Ectodermal cell (in vitro differentiated cells): ENCODE measurements around the gene CCDC175.

Source experiments
- H3K27ac ChIP-seq: 2 replicates; pipeline ENCODE4 v1.7.0; 2013; ENCODE audit warnings: mild to moderate bottlenecking, low read depth, low read length; ENCODE audit not compliant: insufficient read depth, poor library complexity, severe bottlenecking
- H3K27me3 ChIP-seq: 2 replicates; pipeline ENCODE4 v1.7.0; 2013; ENCODE audit warnings: mild to moderate bottlenecking, low read length; ENCODE audit not compliant: insufficient read depth, control insufficient read depth, poor library complexity, severe bottlenecking
- H3K36me3 ChIP-seq: one replicate; pipeline ENCODE4 v1.7.0; 2013; ENCODE audit warnings: low read length; ENCODE audit not compliant: control insufficient read depth, insufficient read depth
- H3K4me1 ChIP-seq: one replicate; pipeline ENCODE4 v1.7.0; 2013; ENCODE audit warnings: low read length; ENCODE audit not compliant: control insufficient read depth, insufficient read depth
- H3K4me3 ChIP-seq: 2 replicates; pipeline ENCODE4 v1.7.0; 2013; ENCODE audit warnings: low read depth, low read length, control low read depth; ENCODE audit not compliant: insufficient read depth
- H3K9me3 ChIP-seq: 2 replicates; pipeline ENCODE4 v1.7.0; 2013; ENCODE audit warnings: mild to moderate bottlenecking, low read length, moderate library complexity; ENCODE audit not compliant: control insufficient read depth
- WGBS, 2 experiments: methylation state at CpG; one replicate each; pipeline ENCODE4 v1.1.7; 2013; ENCODE audit warnings: missing lambda C conversion rate in 2 of 2; 5-methylcytosine and 5-hydroxymethylcytosine counted together

CCDC175 gene

DNA sequence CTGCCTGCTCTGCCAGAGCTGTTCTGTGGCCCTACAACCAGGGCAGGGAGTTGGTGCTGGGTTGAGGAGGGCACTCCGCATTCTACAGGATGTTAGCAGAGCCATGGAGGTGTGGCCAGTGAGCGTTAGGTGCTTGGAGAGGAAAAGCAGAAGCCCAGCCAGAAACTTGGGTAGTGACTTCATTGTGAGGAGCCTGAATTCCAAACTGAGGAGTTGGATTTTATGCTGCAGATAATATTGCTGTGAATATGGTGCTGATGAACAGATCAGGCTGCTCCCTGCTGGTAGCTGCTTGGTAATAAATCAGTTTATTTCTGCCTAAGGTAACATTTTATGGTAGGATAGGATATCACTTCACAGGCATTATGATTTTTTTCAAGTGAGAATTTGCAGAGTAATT is 7.1 kb upstream of the CCDC175 start:
- no peaks in the 10 kb centered on the region for H3K27me3 ChIP-seq
- H3K4me3 ChIP-seq: no peak overlapping the region
- no peaks in the 10 kb centered on the region for H3K36me3 ChIP-seq
- WGBS, 2 experiments: 88% methylated on average over 2 of the region's 2 CpGs
- H3K27ac ChIP-seq: no peak overlapping the region
- H3K9me3 ChIP-seq: no peaks in the 10 kb centered on the region
- H3K4me1 ChIP-seq: no peaks in the 10 kb centered on the region

- no peaks in the 10 kb centered on the region for H3K27me3 ChIP-seq
- H3K9me3 ChIP-seq: no peaks in the 10 kb centered on the region
- WGBS, 2 experiments: 92 to 93% methylated on average over 23 of the region's 23 CpGs
- no peaks in the 10 kb centered on the region for H3K4me1 ChIP-seq
- H3K27ac ChIP-seq: no peak overlapping the region
- H3K4me3 ChIP-seq: no peak overlapping the region
- H3K36me3 ChIP-seq: no peaks in the 10 kb centered on the region
Observed at GRCh38 chr14:59582845-59583509, 6.4 kb upstream of the CCDC175 start.

DNA sequence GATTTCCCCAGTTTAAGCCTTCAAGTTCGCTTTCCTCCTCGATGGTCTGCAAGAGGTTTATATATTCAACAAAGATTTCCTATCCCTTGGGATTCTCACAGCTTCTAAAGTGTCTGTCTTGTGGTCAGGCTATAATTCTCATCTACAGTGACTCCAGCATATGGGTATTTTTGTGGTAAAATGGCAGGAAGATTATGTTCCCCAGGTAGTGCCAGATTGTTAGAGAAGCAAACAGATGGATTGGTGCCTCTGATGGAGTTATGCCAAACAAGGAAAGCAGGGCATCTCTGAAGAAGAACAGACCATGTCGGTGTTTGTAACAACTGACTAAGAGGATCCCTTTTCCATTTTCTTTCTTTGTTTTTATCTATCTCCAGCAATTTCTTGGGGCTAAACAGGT is 5.5 kb upstream of the CCDC175 start:
- Histone ChIP-seq H3K9me3 (no peaks in the 10 kb centered on the region), H3K4me1 (no peaks in the 10 kb centered on the region), H3K27ac (no peak overlapping the region)

DNA sequence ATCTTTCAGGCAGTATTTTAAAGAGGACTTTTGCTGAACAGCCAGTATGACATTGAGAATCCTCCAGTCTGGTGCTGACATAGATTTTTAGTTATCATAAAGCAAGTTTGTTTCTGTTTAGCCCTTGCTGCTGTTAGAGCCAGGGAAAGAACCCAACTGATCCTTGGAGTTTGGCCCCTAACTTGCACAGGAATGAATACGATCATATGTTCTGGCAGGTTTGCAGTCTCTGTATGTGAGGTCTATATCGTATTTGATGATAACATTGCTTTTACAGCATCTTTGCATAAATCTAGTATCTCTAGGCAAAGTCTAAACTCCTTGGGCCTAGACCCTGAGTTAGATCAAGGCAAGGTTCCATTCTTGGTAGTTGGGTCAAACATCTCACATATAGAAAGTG is 4.3 kb upstream of the CCDC175 start:
- no peak overlapping the region for H3K27ac ChIP-seq
- H3K9me3 ChIP-seq: no peaks in the 10 kb centered on the region
- 96 to 97% methylated on average over 2 of the region's 2 CpGs for WGBS, 2 experiments
- no peak overlapping the region for H3K4me3 ChIP-seq
- H3K36me3 ChIP-seq: no peaks in the 10 kb centered on the region
- H3K4me1 ChIP-seq: no peaks in the 10 kb centered on the region
- H3K27me3 ChIP-seq: no peaks in the 10 kb centered on the region

More for the DNA sequence above, 5.5 kb upstream of the CCDC175 start:
- Histone ChIP-seq H3K4me3 (no peak overlapping the region), H3K27me3 (no peaks in the 10 kb centered on the region), H3K36me3 (no peaks in the 10 kb centered on the region)
- WGBS, 2 experiments: 97 to 98% methylated on average over 3 of the region's 3 CpGs

- H3K4me3 ChIP-seq: no peak overlapping the region
- peaks cover 13% of the 10 kb centered on the region for H3K4me1 ChIP-seq
- no peaks in the 10 kb centered on the region for H3K27me3 ChIP-seq
- no peaks in the 10 kb centered on the region for H3K9me3 ChIP-seq
- H3K27ac ChIP-seq: no peak overlapping the region
- no peaks in the 10 kb centered on the region for H3K36me3 ChIP-seq
Observed at GRCh38 chr14:59570122-59570521, 6.5 kb downstream of the CCDC175 start.

DNA sequence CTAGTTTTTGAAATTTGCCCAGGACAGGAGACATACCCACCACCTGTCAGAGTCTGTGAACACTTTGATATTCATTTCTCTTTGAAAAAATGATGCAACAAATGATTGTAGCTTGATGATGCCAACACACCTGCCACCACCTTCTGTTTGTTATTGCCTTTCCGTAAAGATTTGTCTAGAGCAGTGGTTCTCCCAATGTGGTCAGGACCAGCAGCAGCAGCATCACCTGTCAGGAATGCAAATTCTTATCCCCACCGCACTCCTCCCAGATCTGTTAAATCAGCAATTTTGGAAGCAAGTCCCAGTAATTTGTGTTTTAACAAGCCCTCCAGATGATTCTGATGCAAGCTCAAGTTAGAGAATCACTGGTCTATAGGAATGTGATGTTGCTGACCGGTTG is 9.9 kb downstream of the CCDC175 start:
- Histone ChIP-seq H3K4me1 (peaks cover 21% of the 10 kb centered on the region), H3K36me3 (no peaks in the 10 kb centered on the region), H3K9me3 (no peaks in the 10 kb centered on the region), H3K4me3 (no peak overlapping the region), H3K27ac (no peak overlapping the region), H3K27me3 (no peaks in the 10 kb centered on the region)
- 84 to 87% methylated on average over 3 of the region's 3 CpGs for WGBS, 2 experiments

DNA sequence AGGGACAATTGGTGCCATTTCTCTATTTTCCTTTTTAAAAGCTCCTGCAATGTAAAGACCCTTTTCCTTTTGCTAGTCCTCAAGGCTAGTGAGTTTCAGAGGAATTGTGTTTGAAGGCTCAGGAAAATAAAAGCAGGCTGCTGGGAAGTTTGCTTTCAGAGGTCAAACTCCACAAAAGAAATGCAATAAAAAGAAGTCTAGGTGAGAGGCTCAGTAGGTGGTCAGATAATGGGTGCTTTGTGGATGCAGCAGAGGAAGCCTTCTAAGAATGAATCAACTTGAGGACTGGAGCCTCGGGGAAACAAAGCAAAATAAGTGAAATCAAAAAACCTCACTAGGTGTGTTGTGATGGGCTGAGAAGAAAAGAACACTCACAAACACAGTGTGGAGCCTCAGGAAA is 10.3 kb downstream of the CCDC175 start:
- H3K27ac ChIP-seq: no peak overlapping the region

GRCh38 chr14:59565087-59565486 is 11.5 kb downstream of the CCDC175 start:
- Histone ChIP-seq H3K9me3 (no peaks in the 10 kb centered on the region), H3K4me3 (no peak overlapping the region), H3K36me3 (no peaks in the 10 kb centered on the region), H3K4me1 (peaks cover 21% of the 10 kb centered on the region), H3K27ac (no peak overlapping the region), H3K27me3 (no peaks in the 10 kb centered on the region)
- WGBS, 2 experiments: 81 to 94% methylated on average over 1 of the region's 1 CpG

More for the DNA sequence above, 10.3 kb downstream of the CCDC175 start:
- Histone ChIP-seq H3K4me3 (no peak overlapping the region), H3K36me3 (no peaks in the 10 kb centered on the region), H3K27me3 (no peaks in the 10 kb centered on the region), H3K4me1 (peaks cover 21% of the 10 kb centered on the region), H3K9me3 (no peaks in the 10 kb centered on the region)
- 0 to 9% methylated on average over 1 of the region's 1 CpG for WGBS, 2 experiments

DNA sequence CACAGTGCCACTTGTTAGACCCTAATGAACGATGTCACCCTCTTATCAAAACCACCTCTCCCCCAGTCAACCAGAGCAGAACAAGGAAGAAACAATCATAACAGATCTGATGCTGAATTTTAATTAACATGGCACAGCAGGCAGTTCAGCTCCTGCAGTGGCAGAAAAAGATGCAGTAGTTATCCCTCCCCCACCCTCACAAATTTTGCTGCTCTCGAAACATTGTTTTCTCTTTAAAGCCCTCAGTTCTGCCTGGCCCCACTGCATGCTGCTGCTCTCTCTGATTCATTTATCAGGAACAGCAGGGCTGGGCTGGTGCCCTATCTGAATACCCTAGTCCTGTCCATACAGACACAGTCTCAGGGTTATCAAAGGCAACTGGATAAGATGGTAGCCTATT is 12.2 kb downstream of the CCDC175 start:
- no peak overlapping the region for H3K4me3 ChIP-seq
- H3K27ac ChIP-seq: no peak overlapping the region
- H3K36me3 ChIP-seq: no peaks in the 10 kb centered on the region
- no peaks in the 10 kb centered on the region for H3K27me3 ChIP-seq
- H3K9me3 ChIP-seq: no peaks in the 10 kb centered on the region
- WGBS, 2 experiments: 21 to 22% methylated on average over 2 of the region's 2 CpGs
- H3K4me1 ChIP-seq: peaks cover 21% of the 10 kb centered on the region

DNA sequence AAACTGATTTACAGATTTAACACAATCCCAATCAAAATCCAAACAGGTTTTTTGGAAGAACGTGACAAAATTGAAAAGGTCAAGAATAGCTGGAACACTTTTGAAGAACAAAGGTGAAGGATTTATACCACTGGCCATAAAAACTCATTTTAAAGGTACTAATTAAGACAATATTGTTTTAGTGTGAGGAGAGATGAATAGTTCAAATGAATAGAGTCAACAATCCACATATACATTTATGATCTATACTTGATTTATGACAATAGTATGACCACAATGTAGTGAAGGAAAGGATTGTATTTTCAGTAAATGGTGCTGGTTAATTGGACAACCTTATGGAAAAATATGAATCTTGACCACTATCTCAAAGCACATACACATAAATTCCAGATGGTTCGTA is 29.3 kb downstream of the CCDC175 start:
- WGBS, 2 experiments: 94% methylated on average over 2 of the region's 2 CpGs; no CpG with 5 or more reads in 1 of the 2 experiments
- Histone ChIP-seq H3K36me3 (peaks cover 8% of the 10 kb centered on the region), H3K4me3 (no peak overlapping the region)

GRCh38 chr14:59543873-59544272 is 32.7 kb downstream of the CCDC175 start:
- H3K27ac ChIP-seq: no peak overlapping the region

More for the DNA sequence above, 29.3 kb downstream of the CCDC175 start:
- H3K9me3 ChIP-seq: no peaks in the 10 kb centered on the region
- no peaks in the 10 kb centered on the region for H3K27me3 ChIP-seq
- no peaks in the 10 kb centered on the region for H3K4me1 ChIP-seq
- no peak overlapping the region for H3K27ac ChIP-seq

More at GRCh38 chr14:59543873-59544272, 32.7 kb downstream of the CCDC175 start:
- Histone ChIP-seq H3K4me3 (no peak overlapping the region), H3K4me1 (no peaks in the 10 kb centered on the region), H3K9me3 (no peaks in the 10 kb centered on the region), H3K36me3 (no peaks in the 10 kb centered on the region), H3K27me3 (no peaks in the 10 kb centered on the region)
- WGBS, 2 experiments: 82 to 89% methylated on average over 7 of the region's 7 CpGs
